Transverse colon (tissue), 3 donors: ENCODE measurements around the gene PLCD1.

ENCODE experiments used
- POLR2A ChIP-seq: fragments of 450-650 bp; IDR thresholded peaks from one replicate; pipeline ENCODE4 v1.6.1; 2016; ENCODE audit warnings: antibody characterized with exemption, mild to moderate bottlenecking, moderate library complexity
- TF ChIP-seq, protein P1 (sequence below), 5 experiments: fragments of 200-600 bp in 3 of 5; fragments of 450-650 bp in 2 of 5; sonication (generic) in 3 of 5; IDR thresholded peaks; 1 replicate in 2 of 5; 2 replicates in 3 of 5; pipeline ENCODE4 v1.5.1; 2016 to 2017; ENCODE audit warnings: antibody characterized with exemption in 5 of 5, inconsistent platforms in 3 of 5, mild to moderate bottlenecking in 2 of 5, moderate library complexity in 1 of 5

DNA sequence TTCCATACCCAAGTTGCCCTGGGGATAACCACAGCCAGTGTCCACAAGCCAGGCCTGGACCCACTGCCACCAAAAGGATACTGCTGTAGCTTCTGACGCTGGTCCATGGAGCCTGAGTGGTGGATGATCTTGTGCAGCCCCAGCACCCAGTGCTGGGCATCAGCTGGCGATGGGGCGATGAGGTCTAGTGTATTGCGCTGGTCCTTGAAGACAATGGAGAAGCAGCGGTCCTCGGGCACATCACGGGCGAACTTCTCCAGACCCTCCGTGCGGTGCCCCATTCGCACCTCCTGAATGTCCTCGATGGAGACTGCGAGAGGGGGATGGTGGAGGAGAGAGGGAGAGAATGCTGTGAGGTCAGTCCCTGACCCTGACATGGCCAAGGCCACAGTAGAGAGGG, 13.0 kb downstream of the PLCD1 start:
- TF ChIP-seq, protein P1, sequence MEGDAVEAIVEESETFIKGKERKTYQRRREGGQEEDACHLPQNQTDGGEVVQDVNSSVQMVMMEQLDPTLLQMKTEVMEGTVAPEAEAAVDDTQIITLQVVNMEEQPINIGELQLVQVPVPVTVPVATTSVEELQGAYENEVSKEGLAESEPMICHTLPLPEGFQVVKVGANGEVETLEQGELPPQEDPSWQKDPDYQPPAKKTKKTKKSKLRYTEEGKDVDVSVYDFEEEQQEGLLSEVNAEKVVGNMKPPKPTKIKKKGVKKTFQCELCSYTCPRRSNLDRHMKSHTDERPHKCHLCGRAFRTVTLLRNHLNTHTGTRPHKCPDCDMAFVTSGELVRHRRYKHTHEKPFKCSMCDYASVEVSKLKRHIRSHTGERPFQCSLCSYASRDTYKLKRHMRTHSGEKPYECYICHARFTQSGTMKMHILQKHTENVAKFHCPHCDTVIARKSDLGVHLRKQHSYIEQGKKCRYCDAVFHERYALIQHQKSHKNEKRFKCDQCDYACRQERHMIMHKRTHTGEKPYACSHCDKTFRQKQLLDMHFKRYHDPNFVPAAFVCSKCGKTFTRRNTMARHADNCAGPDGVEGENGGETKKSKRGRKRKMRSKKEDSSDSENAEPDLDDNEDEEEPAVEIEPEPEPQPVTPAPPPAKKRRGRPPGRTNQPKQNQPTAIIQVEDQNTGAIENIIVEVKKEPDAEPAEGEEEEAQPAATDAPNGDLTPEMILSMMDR (IDR thresholded peaks at IDR 0.05) = no peak
- no peak for TF ChIP-seq POLR2A
